Fibroblast of peridontal ligament (primary cell): ENCODE measurements around the gene FBN3.

Experiments used
- DNase-seq: peaks from one replicate; pipeline ENCODE4 v3.0.0-alpha.2; 2010; ENCODE audit errors: extremely low read depth

Gene FBN3

DNA sequence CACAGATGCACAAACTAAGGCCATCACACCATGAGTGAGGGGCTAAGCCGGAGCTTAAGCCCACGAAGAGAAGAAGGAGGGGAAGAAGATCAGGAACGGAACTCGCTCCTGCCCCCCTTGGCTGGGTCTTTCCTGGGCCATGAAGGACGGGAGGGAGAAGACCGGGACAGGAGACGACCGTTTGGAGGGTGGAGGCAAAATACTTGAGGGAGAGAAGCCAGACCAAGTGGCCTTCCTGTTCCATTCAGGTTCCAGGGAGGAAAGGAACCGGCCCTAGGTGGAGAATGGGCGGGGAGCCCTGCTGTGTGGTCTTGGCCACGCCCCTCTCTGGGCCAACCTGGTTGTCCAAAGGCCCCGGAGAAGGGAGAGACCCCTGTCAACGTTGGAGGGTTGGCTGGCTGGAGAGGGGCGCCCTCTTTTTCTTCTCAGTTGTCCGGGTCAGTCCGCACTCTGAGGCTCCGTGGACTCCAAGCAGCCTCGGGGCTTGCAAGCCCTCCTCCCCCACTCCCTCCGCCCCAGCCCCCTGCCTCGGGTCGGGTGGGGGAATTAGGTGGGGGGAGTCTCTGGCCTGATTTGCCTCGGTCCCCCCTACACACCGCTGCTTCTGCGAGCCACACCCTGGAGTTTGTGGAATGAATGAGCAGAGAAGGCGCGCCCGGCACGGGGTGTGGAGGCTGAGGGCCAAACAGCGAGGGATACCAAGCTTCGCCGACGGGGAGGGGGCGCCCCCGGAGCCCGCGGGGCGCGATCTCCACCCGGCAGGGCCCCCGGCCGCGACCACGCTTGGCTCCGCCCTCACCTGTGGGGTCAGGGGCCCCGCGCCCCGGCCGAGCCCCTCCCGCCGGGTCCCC, 757 bp downstream of the FBN3 start:
- DNase-seq = no peak

DNA sequence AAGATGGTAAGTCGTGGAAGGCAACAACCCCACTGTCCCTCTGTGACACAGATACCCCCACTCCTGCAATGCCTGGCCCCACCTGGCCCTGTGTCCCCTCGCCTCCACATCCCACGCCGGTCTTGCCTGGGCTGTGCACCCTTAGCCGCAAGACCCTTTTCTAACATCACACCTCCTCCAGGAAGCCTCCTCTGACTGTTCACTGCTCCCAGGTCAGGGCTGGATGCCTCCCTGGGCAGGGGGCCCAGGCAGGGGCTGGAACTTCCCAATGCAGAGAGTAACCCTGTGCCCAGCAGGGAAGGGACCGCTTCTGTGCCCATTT, 1.3 kb downstream of the FBN3 start:
- no peak for DNase-seq

DNA sequence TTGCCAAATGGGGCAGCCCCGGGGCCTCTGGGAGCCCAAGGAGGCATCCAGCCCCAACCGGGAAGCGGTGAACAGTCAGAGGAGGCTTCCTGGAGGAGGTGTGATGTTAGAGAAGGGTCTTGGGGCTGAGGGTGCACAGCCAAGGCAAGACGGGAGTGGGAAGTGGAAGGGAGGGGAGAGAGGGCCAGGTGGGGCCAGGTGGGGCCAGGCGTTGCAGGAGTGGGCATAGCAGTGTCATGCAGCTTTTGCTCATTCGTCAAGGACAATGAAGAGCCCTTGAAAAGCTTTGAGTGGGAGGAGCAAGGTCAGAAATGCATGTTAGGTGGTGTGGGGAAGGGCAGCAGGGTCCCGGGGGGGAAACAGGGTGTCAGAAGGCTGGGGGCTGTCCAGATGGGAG, 1.8 kb downstream of the FBN3 start:
- DNase-seq = no peak

DNA sequence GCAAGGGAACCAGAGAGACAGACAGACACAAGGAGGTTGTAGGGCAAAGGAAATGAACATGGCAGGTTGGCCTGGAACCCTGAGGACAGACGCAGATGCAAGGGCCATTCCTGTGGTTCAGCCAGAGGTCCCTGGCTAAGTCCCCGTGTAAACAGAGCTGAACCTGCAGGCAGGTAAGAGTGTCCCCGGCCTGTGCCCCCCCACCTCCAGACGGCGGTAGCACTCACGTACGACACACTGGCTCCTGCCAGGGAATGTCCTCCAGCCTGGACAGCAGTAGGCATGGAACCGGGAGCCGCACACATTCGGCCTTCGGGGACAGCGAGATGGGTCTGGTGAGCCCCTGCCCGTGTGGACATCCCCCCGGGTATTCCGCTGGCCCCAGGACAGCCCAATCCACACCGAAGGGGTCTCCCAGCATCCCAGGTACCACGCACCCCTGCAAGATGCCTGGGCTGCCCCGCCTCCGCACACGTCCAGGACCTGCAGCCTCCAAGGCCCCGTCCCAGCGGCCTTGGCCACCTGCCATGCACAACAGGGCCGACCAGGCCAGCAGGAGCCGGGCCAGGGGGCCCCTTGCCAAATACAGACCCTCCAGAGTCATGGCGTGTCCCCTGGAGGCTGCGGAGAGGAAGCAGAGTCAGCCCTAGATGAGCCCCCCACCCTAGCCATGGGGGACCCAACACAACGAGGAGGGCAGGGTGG, 2.4 kb downstream of the FBN3 start:
- no peak for DNase-seq

DNA sequence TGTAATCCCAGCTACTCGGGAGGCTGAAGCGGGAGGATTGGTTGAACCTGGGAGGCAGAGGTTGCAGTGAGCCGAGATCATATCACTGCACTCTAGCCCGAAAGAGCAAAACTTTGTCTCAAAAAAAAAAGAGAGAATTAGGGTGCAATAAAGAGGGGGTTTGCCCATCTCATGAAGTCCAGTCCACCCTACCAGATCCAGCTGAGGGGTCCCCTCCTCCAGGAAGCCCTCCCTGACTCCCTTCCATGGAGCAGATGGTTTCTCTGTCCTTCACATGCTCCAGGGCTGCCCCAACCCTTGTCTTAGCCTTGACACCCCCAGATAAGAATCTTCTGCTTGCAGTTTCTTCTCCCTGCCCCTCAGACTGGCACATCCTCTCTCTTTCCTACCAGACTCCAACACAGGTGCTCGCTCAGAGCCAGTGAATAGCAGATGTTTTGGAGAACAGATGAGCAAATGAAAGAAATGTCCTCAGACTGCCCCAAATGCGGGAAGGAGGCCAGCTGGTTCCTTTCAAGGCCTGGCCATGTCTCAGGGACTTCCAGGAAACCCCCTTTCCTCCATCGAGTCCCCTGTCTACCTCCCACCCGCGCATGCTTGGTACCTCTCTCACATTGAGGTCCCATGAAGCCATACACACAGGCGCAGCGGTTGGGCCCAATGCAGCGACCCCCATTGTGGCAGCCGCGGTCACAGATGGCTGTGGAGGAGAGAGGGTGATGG, 5.0 kb downstream of the FBN3 start:
- no peak for DNase-seq

DNA sequence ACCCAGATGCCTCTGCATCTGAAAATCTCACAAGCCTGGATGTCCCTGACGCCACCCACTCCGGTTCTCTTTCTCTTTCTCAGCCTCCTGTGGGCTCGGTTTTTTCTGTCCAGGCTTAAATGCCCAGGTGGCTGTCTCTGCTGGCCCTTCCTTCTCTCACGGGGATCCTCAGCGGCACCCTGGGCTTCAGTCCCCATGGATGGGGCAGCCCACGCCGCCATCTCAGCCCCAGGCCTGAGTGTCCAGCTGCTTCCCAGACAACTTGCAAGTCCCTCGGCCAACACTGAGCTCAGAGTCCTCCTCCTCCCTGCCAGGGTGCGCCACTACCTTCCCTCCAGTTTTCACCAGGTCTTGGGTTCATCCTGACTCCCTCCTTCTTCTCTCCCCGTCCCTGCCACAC, 6.4 kb downstream of the FBN3 start:
- DNase-seq = no peak

DNA sequence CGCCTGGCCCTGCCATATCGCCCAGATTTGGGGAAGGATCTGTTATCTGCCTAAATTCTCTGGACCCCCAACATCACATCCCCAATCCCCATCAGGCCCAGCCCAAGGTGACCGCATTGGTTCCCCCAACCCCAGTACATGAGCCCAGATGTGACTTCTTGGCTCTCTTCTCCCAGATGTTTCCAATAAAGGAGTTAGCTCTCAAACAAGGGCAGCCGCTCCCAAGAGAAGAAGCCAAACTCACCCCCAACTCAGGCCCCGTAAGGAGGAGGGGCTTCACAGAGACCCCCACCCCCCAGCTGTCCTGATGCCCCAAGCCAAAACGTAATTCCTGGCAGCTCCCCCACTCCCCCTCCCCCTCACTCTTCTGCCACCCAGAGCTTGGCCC, 6.9 kb downstream of the FBN3 start:
- DNase-seq = no peak

DNA sequence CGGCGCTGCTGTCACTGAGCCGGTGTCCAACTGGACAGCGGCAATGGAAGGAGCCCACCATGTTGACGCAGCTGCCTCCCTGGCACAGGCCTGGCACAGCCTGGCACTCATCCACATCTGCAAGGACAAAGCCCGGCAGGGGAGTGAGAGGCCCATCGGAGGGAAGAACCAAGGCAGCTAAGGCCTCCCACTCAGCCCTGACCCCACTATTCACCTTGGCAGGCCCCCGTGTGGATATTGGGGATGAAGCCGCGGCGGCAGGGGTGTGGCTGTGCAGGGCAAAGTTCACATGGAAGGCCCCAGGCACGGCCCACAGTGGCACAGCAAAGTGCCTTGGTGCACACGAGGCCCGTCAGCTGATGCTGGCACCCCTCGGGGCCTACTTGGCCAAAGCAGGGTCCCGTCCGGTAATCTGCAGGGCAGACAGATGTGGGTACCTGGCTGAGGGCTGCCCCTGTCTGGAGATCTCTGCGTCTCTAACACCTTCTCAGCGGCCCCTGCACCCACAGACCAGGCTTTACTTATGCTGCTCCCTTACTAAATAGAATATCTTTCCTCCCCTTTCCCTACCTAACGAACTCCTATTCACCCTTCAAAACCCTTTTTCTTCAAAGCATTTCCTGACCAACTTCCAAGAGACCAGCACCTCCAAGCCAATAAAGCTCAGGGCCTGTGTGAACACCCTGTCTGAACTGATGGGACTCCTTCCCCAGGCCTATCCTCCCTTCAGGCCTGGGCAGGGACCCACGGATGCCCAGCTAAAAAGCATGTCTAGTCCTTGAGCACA, 7.5 kb downstream of the FBN3 start:
- DNase-seq = no peak

DNA sequence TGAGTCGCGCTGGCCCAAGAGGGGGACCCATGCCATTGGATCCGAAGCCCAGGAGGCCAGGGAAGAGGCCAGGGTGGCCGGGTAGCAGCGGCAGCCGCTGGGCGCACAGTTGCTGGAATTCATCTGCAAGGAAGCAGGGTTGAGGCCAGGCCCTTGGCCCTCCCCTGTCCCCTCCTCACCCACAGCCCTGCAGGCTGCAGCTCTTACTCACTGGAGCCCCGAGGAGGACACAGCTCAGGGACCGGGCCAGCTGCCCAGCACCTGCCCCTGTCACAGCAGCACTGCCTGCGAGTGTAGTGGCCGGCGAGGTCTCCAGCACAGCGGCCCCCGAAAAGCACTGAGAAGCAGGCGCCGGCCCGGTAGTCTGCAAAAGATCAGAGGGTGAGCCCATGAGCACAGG, 11.2 kb downstream of the FBN3 start:
- DNase-seq = no peak

DNA sequence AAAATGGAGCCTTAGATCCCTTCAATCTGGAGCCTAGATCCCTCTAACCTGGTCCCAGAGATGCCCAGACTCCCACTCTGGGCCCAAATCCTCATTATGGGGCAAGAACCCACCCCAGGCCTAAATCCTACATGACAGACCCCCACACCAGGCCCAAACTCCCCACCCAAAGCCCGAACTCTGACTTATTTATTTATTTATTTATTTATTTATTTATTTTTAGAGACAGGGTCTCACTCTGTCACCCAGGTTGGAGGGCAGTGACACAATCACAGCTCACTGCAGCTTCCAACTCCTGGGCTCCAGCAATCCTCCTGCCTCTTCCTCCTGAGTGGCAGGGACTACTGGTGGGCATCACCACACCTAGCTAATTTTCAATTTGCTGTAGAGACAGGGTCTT, 12.0 kb downstream of the FBN3 start:
- no peak for DNase-seq

DNA sequence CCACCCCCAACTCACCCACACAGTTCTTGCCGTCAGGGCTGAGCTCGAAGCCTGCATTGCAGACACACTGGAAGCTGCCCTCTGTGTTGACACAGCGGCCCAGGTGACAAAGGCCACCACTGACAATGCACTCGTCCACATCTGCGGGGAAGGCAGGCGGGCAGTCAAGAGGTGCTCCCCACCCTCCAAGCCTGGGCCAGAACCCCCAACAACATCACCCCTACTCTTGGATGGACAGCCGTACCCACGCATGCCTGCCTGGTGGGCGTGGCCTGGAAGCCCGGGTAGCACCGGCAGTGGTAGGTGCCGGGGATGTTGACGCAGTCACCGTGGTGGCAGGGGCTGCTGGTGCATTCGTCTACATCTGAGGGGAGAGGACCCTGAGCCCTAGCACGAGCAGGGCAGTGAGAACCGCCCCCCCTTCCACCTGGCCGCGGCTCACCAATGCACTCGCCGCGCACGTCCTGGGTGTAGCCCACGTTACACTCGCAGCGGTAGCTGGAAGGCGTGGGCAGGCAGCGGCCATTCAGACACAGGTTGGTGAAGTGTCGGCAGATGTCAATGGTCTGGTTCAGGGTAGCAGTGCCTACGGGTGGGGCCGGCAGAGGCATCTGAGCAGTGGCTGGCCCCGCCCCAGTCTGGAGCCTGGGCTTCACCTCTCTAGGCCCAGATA, 13.3 kb downstream of the FBN3 start:
- DNase-seq = no peak

DNA sequence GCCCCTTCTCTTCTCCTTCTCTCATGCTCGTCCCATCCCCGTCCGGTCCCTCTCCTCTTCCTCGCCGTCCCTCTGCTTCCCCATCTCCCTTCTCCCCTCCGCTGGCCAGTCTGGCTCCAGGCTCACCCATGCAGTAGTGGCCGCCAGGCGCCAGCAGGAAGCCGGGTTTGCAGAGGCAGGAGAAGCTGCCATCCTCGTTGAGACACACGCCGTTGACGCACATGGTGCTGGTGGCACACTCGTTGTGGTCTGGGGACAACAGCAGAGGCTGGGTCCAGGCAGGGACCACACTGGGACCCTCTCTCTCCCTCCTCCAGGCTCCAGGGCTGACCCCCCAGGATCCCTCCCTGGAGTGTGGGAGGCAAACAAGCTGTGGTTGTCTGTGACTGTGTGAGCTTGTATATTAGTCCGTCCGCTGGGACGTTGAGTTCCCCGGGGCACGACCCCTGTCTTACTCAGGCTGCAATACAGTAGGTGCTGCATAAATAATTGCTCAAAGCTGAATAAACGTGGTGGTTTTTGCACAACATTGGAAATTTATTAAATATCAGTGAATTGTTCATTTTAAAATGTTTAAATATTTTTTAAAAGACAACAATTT, 16.4 kb downstream of the FBN3 start:
- no peak for DNase-seq

DNA sequence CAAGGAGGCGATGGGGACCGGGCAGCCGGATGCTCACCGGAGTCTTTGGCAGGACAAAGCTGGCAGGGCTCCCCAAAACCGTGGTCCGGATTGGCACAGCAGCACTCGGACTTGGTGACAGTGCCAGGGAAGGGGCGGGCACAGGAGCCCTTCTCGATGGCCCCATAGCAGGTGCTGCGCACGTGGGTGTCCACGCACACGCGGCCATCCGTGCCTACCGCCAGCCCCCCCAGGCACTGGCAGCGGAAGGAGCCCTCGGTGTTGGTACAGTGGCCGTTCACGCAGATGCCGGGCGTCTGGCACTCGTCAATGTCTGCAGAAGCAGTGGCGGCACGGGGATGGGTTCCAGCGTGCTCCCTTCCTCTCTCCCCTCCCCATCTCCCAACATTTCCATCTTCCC, 17.9 kb downstream of the FBN3 start:
- no peak for DNase-seq

DNA sequence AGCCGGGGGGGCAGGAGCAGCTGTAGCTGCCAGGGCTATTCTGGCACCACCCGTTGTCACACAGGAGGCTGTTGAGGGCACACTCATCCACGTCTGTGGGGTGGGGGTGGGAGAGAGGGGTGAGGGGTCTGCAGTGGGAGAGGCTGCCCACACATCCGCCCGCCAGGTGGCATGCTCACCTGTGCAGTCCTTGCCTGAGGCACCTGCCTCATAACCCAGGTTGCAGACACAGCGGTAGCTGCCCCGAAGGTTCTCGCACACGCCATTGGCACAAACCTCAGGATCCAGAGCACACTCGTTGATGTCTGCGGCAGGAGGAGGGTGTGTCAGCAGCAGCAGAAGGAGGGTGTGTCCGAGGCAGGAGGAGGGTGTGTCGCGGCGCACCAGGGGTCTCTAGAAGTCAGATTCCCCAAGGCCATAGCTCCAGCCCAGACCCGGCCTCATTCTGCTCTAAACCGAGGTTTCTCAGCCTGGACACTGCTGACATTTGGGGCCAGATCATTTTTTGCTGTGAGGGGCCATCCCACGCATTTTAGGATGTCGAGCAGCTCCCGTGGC, 20.3 kb downstream of the FBN3 start:
- DNase-seq = no peak

DNA sequence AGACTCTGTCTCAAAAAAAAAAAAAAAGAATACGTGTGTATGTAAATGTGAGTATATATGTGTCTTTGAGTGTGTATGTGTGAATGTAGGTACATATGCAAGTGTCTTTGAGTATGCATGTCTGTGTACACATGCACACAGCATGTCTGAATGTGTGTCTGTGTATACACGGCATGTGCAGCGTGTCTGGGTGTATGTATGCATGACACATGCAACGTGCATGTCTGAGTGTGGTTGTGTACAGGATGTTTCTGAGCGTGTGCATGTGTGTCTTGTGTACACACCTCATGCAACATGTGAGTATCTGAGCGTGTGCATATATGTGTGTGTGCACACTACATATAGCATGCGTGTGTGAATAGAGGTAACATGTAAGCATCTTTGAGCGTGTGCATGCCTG, 20.8 kb downstream of the FBN3 start:
- DNase-seq = no peak

DNA sequence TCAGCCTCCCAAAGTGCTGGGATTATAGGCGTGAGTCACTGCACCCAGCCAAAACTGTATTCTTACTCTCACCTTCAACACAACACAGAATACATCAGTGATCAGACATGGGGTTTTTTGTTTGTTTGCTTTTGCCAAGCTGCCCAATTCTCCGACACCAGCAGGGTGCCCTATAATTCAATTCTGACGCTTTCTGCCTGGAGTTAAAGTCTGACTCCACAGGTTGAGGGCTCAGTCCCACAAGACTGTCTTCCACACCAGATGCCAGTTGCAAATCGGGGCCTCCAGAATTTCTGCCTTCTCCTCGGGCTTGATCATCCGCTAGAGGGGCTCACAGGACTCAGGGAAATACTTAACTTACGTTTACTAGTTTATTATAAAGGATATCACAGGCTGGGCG, 22.1 kb downstream of the FBN3 start:
- DNase-seq = no peak

DNA sequence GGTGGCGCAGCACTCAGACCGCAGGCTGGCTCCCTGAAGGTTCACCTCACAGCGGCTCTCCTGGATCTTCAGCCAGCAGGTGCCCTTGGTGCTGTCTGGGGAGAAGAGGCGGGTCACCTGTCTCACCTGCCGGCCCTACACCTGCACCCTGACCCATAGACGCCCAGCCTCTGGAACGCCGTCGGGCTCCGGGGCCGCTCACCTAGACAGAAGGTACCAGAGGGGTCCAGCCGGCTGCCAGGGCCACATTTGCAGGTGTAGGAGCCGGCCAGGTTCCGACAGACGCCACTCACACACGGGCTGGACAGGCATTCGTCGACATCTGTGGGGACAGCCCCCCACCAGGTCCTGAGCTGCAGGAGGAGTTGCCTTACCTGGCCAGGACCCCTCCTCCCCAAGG, 22.9 kb downstream of the FBN3 start:
- no peak for DNase-seq

DNA sequence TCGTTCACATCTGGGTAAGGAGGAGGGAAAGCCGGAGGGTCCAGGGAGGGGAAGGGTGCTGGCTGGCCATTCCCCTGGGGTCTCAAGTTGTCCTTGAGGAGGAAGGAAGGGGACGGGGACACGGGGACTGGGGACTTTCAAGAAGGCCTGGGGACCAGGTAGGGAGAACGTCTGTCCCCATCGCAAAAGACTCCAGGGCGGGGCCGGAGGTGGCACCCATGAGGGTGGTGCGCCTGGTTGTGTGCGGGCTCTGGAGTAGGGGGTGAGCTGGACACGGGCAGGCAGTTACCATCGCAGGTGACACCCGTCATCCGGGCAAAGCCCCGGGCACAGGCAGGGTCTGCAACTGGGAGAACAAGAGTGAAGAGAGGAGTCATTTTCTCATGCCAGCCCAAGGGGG, 23.4 kb downstream of the FBN3 start:
- DNase-seq = no peak

DNA sequence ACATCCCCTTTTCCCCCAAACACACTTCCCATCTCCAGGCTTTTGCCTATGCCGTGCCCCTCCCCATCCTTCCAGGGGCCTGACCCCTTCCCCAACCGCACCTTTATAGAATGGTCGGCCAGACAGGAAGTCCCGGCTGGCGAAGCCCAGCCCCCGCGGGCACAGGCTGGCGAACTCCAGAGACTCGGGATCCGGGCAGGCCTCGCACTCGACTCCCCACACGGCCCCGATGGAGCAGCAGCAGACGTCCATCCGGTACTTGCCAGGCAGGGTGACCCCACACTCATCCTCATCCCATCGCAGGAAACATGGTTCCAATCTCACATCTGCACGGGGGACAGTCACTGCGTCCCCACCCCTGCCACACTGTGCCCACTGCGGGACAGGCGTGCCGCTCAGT, 25.7 kb downstream of the FBN3 start:
- no peak for DNase-seq

DNA sequence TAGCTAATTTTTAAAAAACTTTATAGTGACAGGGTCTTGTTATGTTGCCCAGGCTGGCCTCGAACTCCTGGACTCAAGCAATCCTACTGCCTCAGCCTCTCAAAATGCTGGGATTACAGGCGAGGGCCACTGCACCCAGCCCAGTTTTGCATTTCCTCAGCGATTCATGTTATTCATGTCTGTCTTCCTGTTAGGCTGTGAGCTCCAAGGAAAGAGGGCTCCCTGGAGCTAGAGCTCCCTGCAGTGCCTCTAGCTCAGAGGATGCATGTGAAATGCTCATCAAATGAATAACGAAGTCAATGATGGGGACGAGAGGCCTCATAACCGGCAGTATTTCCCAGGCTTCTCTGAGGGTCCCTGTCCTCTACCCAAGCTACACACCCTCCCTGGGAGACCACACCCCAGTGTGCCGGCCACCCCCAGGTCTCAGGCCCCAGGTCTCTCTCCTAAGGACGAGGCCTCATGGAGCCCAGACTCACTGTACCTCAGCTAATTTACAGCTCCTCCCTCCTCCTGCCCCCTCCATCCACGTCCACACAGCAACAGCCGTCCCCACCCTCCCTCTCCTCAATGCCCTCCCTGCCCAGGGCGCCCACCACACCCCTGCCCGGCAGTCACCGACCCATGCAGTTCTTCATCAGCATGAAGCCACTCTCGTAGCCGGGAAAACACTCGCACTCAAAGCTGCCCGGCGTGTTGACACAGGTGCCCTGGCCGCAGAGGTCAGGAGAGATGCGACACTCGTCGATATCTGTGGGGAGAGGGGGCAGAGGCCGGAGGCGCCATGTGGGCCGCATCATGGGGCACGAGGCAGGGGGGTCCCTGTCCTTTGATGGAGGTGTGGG, 28.5 kb downstream of the FBN3 start:
- no peak for DNase-seq
